ENCODE measurements around the gene SLC5A10.

DNA sequence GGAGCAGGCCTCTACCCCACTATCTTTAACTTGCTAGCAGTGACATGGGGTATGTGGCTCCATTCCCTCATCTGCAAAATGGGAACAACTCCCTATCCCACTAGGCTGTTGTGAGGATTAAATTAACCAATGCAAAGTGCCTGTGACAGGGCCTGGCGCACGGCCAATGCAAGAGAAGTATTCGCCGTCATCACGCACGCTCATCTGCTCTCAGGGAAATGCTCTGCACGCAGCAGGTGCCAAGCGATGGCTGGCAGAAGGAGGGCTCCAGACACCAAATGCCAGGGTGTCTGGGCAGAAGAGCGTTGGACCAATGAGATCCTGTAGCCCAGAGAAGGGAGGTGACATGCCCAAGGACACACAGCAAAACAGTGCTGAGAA, 35.3 kb downstream of the SLC5A10 start:
- no peak for TF ChIP-seq POLR2AphosphoS5 (IDR thresholded peaks at IDR 0.05)
- TF ChIP-seq, protein P1, sequence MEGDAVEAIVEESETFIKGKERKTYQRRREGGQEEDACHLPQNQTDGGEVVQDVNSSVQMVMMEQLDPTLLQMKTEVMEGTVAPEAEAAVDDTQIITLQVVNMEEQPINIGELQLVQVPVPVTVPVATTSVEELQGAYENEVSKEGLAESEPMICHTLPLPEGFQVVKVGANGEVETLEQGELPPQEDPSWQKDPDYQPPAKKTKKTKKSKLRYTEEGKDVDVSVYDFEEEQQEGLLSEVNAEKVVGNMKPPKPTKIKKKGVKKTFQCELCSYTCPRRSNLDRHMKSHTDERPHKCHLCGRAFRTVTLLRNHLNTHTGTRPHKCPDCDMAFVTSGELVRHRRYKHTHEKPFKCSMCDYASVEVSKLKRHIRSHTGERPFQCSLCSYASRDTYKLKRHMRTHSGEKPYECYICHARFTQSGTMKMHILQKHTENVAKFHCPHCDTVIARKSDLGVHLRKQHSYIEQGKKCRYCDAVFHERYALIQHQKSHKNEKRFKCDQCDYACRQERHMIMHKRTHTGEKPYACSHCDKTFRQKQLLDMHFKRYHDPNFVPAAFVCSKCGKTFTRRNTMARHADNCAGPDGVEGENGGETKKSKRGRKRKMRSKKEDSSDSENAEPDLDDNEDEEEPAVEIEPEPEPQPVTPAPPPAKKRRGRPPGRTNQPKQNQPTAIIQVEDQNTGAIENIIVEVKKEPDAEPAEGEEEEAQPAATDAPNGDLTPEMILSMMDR (IDR thresholded peaks at IDR 0.05): no peak
- TF ChIP-seq EP300 (IDR thresholded peaks at IDR 0.05): no peak
